GM19463 (cell line): ENCODE data around the gene FSIP2.

Experiments
- ATAC-seq: cut with Tn5 transposase; IDR thresholded peaks from one replicate; pipeline ENCODE4 v1.9.1; 2021; ENCODE audit warnings: mild to moderate bottlenecking, moderate library complexity; ENCODE audit not compliant: unreplicated experiment

FSIP2 gene, protein sequence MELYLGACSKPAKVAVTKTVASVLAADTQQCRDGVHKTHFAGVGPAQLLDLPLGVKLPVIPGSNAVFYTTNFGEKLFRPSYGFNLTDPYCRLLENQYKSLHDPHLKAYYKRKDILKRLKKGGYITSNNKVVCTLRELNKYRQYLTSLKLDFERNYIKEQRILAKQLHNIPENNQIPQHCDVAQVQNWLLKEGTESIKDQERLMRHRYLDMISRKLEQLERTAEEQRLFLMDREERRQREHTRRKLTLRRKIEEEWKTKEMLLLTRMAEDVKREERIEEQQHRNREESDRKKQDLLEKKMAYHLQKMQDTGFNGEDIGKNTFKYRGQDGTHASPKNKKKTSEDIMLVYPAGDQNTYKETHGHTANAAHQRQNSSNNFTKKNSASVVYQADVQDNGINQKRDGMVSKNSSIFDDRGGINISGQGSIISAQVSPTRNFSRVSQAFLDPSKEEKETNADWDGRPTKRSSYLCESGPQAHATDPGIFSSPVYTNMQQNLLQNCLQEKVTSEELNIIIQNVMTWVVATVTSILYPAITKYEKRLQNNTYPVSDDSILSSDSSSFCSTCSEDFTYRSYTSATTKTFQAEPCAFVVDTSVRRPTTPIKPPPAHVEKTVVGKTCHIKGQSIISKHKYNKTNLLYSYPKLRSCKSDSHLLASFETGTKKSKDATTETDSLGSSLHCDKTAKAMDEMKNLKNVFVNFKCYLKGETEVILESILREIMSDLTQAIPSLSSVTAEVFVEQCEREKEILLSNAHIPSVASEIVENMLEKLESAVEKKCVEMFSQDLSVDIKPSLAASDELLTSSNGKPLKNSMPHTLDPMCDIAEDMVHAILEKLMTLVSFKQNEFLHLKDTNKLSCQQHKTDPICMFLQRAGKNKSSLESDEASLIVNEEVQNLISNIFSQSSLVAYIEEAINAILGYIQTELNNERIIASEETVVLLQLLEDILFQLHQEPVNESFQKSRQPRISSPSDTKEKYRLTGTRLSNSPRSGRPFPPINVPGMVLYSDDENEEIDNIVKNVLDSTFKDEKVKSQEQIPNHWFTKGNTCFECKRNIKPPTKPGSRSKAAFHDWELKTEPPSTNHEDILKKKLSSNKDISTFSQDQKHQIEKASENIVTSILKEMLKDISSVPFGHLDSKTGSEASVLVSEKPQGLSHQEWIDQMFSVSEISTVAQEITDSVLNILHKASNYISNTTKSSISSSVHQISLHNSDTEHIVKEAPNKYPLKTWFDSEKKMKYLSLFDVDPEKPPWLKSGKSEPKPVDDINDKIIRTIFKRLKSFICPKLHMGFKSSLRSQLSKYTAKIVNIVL (N-terminal part only)

DNA sequence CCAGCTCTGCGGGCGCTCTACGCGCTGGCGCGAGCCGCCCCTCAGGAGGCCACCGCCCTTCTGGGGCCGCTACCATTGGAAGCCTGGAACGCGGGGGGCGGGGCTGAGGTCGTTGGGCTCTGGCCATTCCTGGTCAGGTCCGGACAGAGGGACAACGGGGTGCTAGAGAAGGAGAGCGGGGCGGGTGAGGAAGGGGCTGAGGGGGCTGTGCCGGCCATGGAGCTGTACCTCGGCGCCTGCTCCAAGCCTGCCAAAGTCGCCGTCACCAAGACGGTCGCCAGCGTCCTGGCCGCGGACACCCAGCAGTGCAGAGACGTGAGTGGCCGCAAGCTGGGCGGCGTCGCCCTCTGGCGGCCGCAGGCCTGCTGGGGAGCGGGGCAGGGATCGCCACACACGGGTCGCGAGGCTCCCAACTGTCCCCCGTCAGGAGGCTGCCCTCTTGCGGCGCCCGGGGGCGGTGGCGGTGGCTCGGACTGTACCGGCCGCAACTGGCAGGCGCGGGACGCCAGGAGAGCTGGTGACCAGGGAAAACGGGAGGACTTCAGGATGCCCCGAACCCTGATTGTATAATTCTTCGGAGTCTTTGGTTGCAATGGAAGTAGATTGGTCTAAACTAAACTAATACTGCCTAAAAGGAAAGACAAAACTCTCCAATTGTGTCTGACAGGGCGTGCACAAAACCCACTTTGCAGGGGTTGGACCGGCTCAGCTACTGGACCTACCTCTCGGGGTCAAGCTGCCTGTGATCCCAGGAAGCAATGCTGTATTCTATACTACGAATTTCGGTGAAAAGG, at the start of gene FSIP2:
Gene FSIP2, plus strand, starts transcription at position 126 of the 794 bp plus-strand sequence. Its CDS starts 91 bp downstream, at position 217.
- peak; percentile 97 for ATAC-seq

DNA sequence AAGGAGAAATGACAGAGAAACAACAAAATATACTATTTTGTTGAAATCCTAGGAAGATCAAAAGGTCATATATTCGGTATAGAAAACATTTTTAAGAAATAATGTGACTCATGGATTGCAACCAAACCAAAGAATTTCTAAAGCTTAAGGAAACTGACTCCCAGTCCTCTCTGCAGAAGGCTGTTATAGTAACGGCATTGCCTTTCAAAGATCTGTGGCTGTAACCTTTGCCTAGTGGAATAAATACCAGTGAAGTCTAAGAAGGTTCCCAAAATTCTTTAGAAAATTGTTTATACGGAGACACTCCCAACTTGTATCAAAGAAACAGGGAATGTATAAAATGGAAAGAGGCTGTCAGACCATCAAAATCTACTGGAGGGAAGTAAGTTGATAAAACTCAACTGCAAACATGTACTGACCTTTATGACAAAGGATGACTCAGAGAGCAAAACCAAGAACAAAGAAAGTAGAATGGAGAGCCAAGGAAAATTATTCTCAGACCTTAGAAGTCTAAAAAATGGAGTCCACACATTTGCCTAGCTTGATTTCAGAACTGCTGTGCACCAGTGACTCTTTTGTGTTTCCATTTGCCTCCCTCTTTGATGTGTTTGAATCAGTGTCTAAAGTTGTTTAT, 48.6 kb upstream of the FSIP2 start:
- no peak for ATAC-seq

- ATAC-seq: no peak
Observed at GRCh38 chr2:185695711-185696235, 42.8 kb upstream of the FSIP2 start.

GRCh38 chr2:185700883-185701282, 37.7 kb upstream of the FSIP2 start:
- ATAC-seq: no peak

DNA sequence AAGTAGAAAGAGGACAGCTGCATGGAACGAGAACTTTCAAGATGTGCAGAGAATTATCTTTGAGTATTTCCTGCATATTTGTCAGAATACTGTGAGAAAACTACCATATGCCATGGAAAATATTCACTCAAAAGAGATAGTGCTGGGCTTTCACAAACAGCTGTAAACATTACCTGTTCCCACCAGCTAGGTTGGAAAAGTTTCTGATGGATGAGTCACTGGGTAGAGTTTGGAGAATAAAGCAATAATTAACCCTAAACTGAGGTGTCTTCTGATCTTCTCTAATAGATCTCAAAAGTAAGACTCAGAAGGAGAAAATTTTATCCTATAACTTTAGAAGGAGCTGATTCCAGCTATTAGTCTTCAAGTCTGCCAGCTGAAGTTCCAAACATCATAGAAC, 3.9 kb upstream of the FSIP2 start:
- no peak for ATAC-seq

GRCh38 chr2:185736210-185736609, 2.4 kb upstream of the FSIP2 start:
- no peak for ATAC-seq

- no peak for ATAC-seq
Observed at GRCh38 chr2:185745864-185746859, 7.6 kb downstream of the FSIP2 start.

GRCh38 chr2:185757356-185757755, 18.8 kb downstream of the FSIP2 start:
- no peak for ATAC-seq

- ATAC-seq: no peak
Observed at GRCh38 chr2:185771396-185771795, 32.8 kb downstream of the FSIP2 start.

DNA sequence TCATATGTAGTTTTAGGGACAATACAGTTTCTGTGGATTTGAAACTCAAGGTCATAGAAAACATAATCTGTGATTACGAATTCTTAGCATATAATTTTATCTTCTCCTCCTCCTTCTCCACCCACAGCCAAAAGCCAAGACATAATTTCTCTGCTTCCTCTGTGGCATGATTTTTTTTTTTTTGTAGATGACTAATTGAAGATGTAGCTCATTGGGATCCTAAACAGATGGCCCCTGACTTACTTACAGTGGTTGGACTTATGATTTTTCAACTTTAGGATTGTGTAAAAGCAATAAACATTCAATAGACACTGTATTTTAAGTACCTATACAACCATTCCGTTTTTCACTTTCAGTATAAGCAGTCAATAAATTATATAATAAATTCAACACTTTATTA, 42.3 kb downstream of the FSIP2 start:
- ATAC-seq: no peak

DNA sequence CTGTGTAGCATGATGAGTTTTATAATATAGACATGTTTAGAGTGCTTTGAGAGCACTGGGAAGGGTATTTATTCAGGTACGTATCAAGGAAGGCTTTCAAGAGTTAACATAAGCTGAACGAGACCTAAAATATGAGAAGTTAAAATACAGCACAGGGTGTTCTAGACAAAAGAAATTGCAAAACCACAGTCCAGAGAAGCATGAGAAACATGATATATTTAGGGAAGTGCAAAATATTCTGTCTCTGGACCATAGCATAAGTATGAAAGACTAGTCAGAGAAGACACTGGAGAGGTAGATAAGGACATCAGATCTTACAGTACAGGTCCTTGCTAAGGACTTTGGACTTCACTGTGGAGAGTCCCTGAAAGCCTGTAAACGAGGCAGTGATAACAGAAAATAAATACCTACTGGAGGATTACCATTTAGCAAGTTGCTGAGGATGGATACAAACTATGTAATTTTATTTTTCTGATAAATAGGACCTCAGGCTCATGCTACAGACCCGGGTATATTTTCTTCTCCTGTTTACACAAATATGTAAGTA, 43.7 kb downstream of the FSIP2 start:
- ATAC-seq: no peak

- ATAC-seq: no peak
Observed at GRCh38 chr2:185785156-185785555, 46.6 kb downstream of the FSIP2 start.

GRCh38 chr2:185785851-185786473, 47.4 kb downstream of the FSIP2 start:
- ATAC-seq: peak; percentile 71

DNA sequence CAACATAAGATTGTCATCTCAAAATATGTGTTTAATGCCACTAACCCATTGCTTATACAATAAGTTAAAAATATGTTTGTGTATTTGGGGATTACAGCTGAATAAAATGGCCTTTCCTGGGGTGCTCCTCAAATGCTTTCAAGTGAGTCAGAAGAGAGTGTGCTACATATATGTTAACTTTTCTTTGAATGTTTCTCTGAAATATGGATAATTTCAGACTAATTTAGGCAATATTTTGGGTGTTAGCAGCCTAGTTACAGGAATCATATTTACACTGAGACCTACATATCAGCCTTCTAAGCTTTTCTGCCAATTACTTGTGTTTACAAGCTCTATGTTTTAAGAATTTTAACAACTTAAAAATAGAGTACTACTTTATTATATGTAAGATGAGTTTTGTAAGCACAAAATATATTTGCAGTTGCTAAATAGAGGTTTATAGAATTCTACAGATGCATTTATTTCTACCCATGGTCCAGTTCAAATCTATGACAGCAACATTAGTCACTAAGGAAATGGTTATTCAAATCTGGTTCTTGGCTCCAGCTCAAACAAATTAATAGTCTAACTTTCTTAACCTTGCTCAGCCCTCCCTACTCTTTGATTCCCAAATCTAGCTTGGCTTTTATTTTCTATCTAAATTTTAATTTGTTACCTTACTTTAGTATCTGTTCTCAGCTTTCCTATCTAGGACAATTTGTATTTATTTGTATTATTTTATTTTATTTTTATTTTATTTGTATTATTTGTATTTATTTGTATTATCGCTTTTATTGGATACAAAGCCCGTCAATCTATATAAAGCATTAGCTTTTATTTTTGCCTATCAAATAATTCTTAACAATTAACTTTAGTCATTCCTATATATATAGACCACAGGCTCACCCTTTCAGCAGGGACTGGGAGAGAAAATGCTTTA, 48.9 kb downstream of the FSIP2 start:
- no peak for ATAC-seq

DNA sequence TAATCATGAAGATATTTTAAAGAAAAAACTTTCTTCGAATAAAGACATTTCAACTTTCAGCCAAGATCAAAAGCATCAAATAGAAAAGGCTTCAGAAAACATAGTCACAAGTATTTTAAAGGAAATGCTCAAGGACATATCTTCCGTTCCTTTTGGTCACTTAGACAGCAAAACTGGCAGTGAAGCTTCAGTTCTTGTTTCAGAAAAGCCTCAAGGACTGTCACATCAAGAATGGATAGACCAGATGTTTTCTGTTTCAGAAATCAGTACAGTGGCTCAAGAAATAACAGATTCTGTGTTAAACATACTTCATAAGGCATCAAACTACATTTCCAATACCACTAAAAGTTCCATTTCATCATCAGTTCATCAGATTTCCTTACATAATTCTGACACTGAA, 51.8 kb downstream of the FSIP2 start:
- no peak for ATAC-seq

GRCh38 chr2:185793532-185794345, 55.1 kb downstream of the FSIP2 start:
- ATAC-seq: no peak
